Type B pancreatic cell (in vitro differentiated cells): Measurements from ENCODE around the gene KLF6. TPM values are rescaled to one million over a fixed set of nuclear protein-coding genes. Genes with fewer than 3 reads are reported as not detected.

Experiments
- DNase-seq: peaks from one replicate; pipeline ENCODE4 v3.0.0; 2021; ENCODE audit warnings: mixed read lengths; ENCODE audit not compliant: unreplicated experiment; ENCODE audit errors: extremely low spot score
- H3K27ac Mint-ChIP-seq: 2 replicates; pipeline ENCODE4 v1.8.0; 2021; ENCODE audit warnings: mild to moderate bottlenecking, mixed read lengths
- H3K27me3 Mint-ChIP-seq: 2 replicates; pipeline ENCODE4 v1.8.0; 2021; ENCODE audit warnings: mixed read lengths
- H3K36me3 Mint-ChIP-seq: 2 replicates; pipeline ENCODE4 v1.8.0; 2021; ENCODE audit warnings: mixed read lengths
- H3K4me1 Mint-ChIP-seq: one replicate; pipeline ENCODE4 v1.8.0; 2021; ENCODE audit warnings: mixed read lengths; ENCODE audit not compliant: unreplicated experiment
- H3K4me3 Mint-ChIP-seq: 2 replicates; pipeline ENCODE4 v1.8.0; 2021; ENCODE audit warnings: mild to moderate bottlenecking, mixed read lengths
- H3K9me3 Mint-ChIP-seq: 2 replicates; pipeline ENCODE4 v1.8.0; 2021; ENCODE audit warnings: mixed read lengths
- total RNA-seq: library from RNA; stranded (reverse); gene quantifications from 2 replicates; pipeline ENCODE4 v1.2.1, GENCODE V29; 2021; ENCODE audit warnings: low replicate concordance
- TF ChIP-seq, protein P1 (sequence below): fragments of 200-600 bp; sonication (generic); conservative IDR thresholded peaks from 2 replicates; pipeline ENCODE4 v1.5.0; 2021; ENCODE audit warnings: antibody characterized with exemption, mild to moderate bottlenecking

Gene KLF6
- total RNA-seq, 1 donor from 2014 or later, result 117 TPM

DNA sequence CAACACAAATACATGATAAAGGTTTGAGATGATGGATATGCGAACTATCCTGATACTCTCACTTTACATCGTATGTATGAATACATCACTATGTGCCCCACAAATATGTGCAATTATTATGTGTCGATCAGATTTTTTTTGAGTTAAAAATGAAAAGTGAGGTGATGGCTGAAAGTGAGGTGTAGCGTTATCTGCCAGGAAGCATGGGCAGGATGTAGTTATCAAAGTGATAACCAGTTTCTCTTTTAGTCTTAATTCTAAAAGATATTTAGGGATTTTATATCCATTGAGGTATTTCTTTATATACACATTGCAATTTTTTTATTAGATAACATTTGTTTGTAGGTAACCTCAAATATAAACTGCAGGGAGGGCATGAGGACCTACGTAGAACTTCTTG lies 15.6 kb upstream of the KLF6 start:
- Mint-ChIP-seq H3K36me3 (no peaks in the 10 kb centered on the region), H3K27me3 (no peaks in the 10 kb centered on the region), H3K9me3 (peaks cover 5% of the 10 kb centered on the region), H3K4me3 (no peak overlapping the region), H3K27ac (no peak overlapping the region), H3K4me1 (peaks cover 19% of the 10 kb centered on the region)
- TF ChIP-seq, protein P1, sequence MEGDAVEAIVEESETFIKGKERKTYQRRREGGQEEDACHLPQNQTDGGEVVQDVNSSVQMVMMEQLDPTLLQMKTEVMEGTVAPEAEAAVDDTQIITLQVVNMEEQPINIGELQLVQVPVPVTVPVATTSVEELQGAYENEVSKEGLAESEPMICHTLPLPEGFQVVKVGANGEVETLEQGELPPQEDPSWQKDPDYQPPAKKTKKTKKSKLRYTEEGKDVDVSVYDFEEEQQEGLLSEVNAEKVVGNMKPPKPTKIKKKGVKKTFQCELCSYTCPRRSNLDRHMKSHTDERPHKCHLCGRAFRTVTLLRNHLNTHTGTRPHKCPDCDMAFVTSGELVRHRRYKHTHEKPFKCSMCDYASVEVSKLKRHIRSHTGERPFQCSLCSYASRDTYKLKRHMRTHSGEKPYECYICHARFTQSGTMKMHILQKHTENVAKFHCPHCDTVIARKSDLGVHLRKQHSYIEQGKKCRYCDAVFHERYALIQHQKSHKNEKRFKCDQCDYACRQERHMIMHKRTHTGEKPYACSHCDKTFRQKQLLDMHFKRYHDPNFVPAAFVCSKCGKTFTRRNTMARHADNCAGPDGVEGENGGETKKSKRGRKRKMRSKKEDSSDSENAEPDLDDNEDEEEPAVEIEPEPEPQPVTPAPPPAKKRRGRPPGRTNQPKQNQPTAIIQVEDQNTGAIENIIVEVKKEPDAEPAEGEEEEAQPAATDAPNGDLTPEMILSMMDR, result no peak
- DNase-seq, result no peak

DNA sequence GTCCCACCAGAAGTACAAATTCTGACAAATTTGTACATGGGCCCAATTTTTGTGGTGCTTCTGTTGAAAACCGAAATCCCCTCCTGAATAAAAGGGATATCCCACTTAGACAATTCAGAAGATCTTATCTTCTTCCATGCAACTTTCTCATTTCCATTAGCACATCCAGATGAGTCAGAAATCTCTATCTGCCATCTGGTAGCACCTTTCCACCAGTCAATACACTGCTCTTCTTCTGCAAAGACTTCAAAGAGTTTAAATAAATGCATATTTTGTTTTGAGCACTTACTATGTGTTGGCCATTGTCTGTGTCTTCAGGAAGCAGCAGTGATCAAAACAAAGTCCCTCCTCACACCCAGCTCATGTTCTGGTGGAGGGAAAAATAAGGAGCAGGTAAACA lies 12.7 kb upstream of the KLF6 start:
- Mint-ChIP-seq H3K27me3 (no peaks in the 10 kb centered on the region), H3K27ac (no peak overlapping the region), H3K9me3 (peaks cover 12% of the 10 kb centered on the region), H3K4me3 (no peak overlapping the region), H3K4me1 (peaks cover under 1% of the 10 kb centered on the region), H3K36me3 (no peaks in the 10 kb centered on the region)
- TF ChIP-seq, protein P1, result no peak
- no peak for DNase-seq

DNA sequence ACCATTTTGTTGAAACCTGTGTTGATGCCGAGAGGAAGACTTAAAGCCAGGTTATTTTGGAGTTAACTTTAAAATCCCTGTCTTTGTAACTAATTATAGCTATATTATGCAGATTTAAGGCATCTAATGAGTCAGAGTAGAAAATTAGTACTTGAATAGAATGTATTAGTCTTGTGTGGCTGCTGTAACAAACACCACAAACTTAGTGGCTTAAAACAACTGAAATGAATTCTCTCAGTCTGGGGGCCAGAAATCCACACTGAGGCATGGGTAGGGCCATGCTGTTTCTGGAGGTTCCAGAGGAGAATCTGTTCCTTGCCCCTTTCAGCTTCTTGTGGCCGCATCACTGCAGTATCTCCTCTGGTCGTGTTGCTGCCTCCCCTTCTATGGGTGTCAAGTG lies 8.5 kb upstream of the KLF6 start:
- DNase-seq, result no peak
- Mint-ChIP-seq H3K9me3 (peaks cover 18% of the 10 kb centered on the region), H3K27ac (no peak overlapping the region), H3K4me3 (no peak overlapping the region), H3K27me3 (no peaks in the 10 kb centered on the region), H3K36me3 (no peaks in the 10 kb centered on the region), H3K4me1 (peaks cover 5% of the 10 kb centered on the region)
- TF ChIP-seq, protein P1, result no peak

DNA sequence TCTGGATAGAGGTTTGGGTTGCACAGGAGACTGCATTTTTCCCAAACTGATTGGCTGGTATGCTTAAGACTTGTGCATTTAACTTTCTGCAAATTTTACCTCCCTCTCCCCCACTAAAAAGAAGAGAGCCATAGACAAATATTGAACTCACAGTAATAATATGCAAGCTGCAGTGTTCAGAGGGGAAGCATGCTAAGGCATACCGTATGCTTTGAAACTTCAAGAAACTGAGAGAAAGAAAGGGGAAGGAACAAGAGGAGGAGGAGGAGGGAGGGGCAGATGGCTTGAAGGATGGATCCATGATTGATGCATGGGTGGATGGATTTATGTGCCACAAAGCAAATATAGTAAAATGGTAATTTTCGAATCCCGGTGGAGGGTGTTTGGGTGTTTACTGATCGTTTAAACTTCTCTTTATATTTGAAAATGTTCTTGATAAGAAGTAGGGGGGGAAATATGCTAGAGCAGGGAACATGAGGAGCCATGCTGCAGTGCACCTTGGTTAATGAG lies 7.8 kb upstream of the KLF6 start:
- Mint-ChIP-seq H3K36me3 (no peaks in the 10 kb centered on the region), H3K4me1 (peaks cover 5% of the 10 kb centered on the region), H3K27ac (no peak overlapping the region), H3K27me3 (no peaks in the 10 kb centered on the region), H3K9me3 (peaks cover 18% of the 10 kb centered on the region), H3K4me3 (no peak overlapping the region)
- no peak for DNase-seq
- TF ChIP-seq, protein P1, result no peak

DNA sequence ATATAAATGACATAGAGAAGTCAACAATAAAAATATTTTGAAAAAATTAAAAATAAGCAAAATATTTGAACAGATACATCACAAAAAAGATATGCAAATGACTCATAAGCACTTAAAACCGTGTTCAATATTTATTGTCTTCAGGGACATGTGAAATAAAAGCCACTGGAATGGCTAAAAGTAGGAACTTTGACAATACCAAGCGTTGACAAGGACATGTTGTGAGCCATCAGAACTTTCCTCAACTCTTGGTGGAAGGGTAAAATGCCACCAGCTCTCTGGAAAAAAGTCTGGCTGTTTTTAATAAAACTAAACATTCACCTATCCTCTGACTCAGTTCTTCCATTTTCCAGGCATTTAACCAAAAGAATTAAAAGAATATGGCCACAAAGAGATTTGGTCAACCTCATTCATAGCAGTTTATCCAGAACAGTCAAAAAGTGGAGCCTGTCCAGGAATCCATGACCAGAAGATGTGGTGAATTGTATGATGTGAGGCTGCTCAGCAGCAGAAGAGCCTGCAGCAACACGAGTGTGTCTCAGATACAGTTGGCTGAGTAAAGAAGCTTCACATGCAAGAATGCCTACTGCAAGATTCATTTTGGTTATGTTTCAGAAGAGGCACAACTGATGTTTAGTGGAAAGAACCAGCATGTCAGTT lies 7.1 kb upstream of the KLF6 start:
- Mint-ChIP-seq H3K4me1 (peaks cover 6% of the 10 kb centered on the region), H3K27me3 (no peaks in the 10 kb centered on the region), H3K9me3 (peaks cover 18% of the 10 kb centered on the region), H3K4me3 (no peak overlapping the region), H3K36me3 (no peaks in the 10 kb centered on the region), H3K27ac (no peak overlapping the region)
- TF ChIP-seq, protein P1, result no peak
- no peak for DNase-seq
